Type B pancreatic cell (in vitro differentiated cells): ENCODE data around the gene NR1I2. TPM values are rescaled to one million over a fixed set of nuclear protein-coding genes. Genes with fewer than 3 reads are reported as not detected.
A peak's percentile ranks its signal among the peaks of the same experiment; 100 is the strongest.

Source experiments
- DNase-seq: peaks from one replicate; pipeline ENCODE4 v3.0.0; 2021; ENCODE audit warnings: mixed read lengths; ENCODE audit not compliant: unreplicated experiment; ENCODE audit errors: extremely low spot score
- H3K27ac Mint-ChIP-seq: 2 replicates; pipeline ENCODE4 v1.8.0; 2021; ENCODE audit warnings: mild to moderate bottlenecking, mixed read lengths
- H3K27me3 Mint-ChIP-seq: 2 replicates; pipeline ENCODE4 v1.8.0; 2021; ENCODE audit warnings: mixed read lengths
- H3K36me3 Mint-ChIP-seq: 2 replicates; pipeline ENCODE4 v1.8.0; 2021; ENCODE audit warnings: mixed read lengths
- H3K4me1 Mint-ChIP-seq: one replicate; pipeline ENCODE4 v1.8.0; 2021; ENCODE audit warnings: mixed read lengths; ENCODE audit not compliant: unreplicated experiment
- H3K4me3 Mint-ChIP-seq: 2 replicates; pipeline ENCODE4 v1.8.0; 2021; ENCODE audit warnings: mild to moderate bottlenecking, mixed read lengths
- H3K9me3 Mint-ChIP-seq: 2 replicates; pipeline ENCODE4 v1.8.0; 2021; ENCODE audit warnings: mixed read lengths
- long read RNA-seq: library from polyadenylated mRNA; unstranded; transcript quantifications from one replicate; pipeline ENCODE4 v2.0.0, GENCODE V29; 2020
- total RNA-seq: library from RNA; stranded (reverse); gene quantifications from 2 replicates; pipeline ENCODE4 v1.2.1, GENCODE V29; 2021; ENCODE audit warnings: low replicate concordance
- TF ChIP-seq, protein P1 (sequence below): fragments of 200-600 bp; sonication (generic); conservative IDR thresholded peaks from 2 replicates; pipeline ENCODE4 v1.5.0; 2021; ENCODE audit warnings: antibody characterized with exemption, mild to moderate bottlenecking

Gene NR1I2
- total RNA-seq = 0.65 and 1.4 TPM in 2 replicates
- long read RNA-seq, full-length matches to known transcripts = 4 of 4 reads
- long read RNA-seq, partial matches to known transcripts = 0 of 4 reads
- long read RNA-seq, other reads (novel, unspliced or antisense) = 0 of 4 reads

DNA sequence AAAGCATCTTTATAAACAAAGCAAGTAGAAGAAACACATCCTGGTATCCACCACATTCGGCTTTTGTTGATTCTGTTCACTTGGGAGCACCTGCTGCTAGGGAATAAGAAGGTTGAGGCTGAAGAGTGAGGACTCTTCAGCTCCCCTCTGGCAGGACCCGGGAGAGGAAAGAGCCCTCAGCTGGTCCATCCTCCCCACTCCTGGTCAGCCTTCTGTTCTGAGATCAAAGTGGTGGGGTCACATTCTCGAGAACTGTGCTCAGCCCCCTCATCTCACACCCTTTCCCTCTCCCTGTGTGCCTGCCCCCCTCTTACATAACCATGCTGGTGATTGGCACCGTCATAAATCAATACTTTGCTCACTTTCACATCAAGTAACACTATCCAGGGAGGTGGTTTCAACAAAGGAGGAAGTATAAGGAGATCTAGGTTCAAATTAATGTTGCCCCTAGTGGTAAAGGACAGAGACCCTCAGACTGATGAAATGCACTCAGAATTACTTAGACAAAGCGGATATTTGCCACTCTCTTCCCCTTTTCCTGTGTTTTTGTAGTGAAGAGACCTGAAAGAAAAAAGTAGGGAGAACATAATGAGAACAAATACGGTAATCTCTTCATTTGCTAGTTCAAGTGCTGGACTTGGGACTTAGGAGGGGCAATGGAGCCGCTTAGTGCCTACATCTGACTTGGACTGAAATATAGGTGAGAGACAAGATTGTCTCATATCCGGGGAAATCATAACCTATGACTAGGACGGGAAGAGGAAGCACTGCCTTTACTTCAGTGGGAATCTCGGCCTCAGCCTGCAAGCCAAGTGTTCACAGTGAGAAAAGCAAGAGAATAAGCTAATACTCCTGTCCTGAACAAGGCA lies at the start of gene NR1I2:
NR1I2 (plus strand) TSS at position 772 of the 869 bp plus-strand sequence.
- H3K9me3 Mint-ChIP-seq = peaks cover under 1% of the 10 kb centered on the region
- H3K4me3 Mint-ChIP-seq = no peak within 1 kb of the TSS
- no peaks in the 10 kb centered on the region for H3K36me3 Mint-ChIP-seq
- H3K27ac Mint-ChIP-seq = no peak within 1 kb of the TSS
- TF ChIP-seq, protein P1, sequence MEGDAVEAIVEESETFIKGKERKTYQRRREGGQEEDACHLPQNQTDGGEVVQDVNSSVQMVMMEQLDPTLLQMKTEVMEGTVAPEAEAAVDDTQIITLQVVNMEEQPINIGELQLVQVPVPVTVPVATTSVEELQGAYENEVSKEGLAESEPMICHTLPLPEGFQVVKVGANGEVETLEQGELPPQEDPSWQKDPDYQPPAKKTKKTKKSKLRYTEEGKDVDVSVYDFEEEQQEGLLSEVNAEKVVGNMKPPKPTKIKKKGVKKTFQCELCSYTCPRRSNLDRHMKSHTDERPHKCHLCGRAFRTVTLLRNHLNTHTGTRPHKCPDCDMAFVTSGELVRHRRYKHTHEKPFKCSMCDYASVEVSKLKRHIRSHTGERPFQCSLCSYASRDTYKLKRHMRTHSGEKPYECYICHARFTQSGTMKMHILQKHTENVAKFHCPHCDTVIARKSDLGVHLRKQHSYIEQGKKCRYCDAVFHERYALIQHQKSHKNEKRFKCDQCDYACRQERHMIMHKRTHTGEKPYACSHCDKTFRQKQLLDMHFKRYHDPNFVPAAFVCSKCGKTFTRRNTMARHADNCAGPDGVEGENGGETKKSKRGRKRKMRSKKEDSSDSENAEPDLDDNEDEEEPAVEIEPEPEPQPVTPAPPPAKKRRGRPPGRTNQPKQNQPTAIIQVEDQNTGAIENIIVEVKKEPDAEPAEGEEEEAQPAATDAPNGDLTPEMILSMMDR = peak; percentile 35
- peaks cover 7% of the 10 kb centered on the region for H3K4me1 Mint-ChIP-seq
- DNase-seq = no peak
- H3K27me3 Mint-ChIP-seq = no peaks in the 10 kb centered on the region

DNA sequence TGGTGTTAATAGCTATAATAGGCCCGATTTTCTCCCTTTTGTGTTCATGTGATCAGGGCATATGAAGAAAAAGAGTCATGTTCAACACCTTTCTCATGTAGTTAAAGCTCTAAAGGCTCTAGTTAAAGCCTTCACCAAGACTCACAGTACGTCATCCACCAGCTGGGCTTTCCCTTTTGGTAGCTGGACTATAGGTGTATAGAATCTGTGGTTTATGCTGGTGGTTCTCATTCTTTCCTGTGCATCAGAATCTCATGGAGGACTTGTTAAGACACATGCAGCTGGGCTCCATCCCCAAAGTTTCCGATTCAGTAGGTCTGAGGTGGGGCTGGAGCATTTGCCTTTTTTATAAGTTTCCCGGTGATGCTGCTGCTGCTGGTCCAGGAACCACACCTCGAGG lies 48.1 kb upstream of the NR1I2 start:
- Mint-ChIP-seq H3K9me3 (no peaks in the 10 kb centered on the region), H3K27ac (no peak overlapping the region), H3K36me3 (no peaks in the 10 kb centered on the region), H3K4me3 (no peak overlapping the region), H3K4me1 (no peaks in the 10 kb centered on the region), H3K27me3 (no peaks in the 10 kb centered on the region)
- TF ChIP-seq, protein P1 = no peak
- DNase-seq = no peak

DNA sequence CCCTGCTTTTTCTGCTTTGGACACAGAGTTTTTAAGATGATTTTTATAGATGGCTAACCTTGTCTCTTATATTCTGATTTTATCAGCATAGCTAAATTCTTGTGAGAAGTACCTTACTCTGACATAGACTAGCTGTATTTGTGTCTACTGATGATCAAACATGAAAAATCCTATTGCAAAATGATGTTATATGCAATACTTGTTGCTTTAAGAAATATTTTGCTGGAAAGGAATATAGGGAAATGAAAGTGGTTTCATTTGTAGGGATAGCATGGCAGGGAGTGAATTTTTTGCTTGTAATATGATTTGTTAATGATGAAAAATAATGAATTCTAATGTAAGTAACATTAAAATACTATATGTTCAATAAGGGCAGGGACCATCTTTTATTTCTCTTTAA lies 43.2 kb upstream of the NR1I2 start:
- no peaks in the 10 kb centered on the region for H3K4me1 Mint-ChIP-seq
- no peaks in the 10 kb centered on the region for H3K27me3 Mint-ChIP-seq
- H3K4me3 Mint-ChIP-seq = no peak overlapping the region
- TF ChIP-seq, protein P1 = no peak
- no peak for DNase-seq
- no peaks in the 10 kb centered on the region for H3K36me3 Mint-ChIP-seq
- no peaks in the 10 kb centered on the region for H3K9me3 Mint-ChIP-seq
- no peak overlapping the region for H3K27ac Mint-ChIP-seq

DNA sequence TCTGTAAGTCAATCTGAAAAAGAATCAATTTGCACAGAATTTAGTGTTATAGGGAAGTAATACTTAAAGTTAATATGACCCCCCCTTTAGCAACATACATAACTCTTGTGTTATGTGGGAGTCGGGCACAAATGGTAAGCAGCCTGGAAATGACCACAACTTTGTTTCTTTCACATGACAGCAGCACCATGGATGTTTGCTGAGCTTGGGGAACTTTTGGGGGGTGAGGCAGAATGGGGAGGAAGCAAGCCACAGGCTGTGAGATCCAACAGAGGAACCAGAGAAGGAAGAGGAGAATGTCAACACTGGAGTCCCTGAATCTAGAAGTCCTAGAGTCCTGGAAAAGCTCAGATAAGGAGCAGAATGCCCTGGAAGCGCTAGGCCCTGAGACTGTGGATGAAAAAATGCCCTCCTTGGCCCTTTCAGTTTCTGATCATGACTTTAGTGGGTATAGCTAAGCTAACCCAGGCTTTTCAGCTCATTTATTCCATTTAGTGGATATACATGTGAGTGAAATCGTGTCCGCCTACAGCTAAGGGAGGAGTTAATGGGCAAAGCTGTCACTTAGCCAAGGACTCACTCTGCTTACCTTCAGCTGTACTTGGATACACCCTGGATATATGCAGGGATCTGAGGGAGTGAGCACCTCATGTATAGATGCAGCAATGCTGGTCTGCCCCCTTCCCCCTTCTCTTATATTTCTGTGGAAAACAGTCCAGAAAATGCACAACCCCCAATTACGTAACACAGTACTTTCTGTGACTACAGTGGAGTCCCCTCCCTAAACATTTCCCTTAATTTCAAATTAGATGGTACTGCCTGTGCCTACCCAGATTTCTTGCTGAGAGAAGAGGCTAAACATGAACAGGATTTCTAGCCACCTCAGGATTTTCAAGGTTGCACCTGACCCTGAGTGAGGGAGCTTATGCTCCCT lies 40.0 kb upstream of the NR1I2 start:
- Mint-ChIP-seq H3K4me3 (no peak overlapping the region), H3K27me3 (no peaks in the 10 kb centered on the region), H3K27ac (no peak overlapping the region), H3K4me1 (no peaks in the 10 kb centered on the region), H3K36me3 (no peaks in the 10 kb centered on the region), H3K9me3 (no peaks in the 10 kb centered on the region)
- TF ChIP-seq, protein P1 = no peak
- DNase-seq = no peak

DNA sequence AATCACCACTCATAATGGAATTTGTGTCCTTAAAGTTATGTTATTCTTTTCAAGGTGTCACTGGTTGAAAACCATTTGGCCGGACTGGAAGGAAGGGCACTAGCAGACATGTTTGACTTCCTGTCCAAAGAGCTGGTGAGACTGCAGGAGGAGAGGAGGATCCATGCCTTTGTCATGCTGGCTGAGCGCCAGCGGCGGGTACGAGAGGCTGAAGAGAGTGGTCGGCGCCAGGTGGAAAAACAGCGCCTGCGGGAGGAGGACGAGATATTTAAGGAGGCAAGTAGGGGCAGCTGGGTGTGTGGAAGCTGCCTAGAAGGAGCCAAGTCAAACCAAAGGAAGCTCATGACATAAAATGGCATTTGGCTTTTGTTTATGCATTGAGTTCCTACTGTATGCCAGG lies 38.0 kb upstream of the NR1I2 start:
- Mint-ChIP-seq H3K4me1 (no peaks in the 10 kb centered on the region), H3K36me3 (no peaks in the 10 kb centered on the region), H3K27me3 (no peaks in the 10 kb centered on the region), H3K4me3 (no peak overlapping the region), H3K27ac (no peak overlapping the region), H3K9me3 (no peaks in the 10 kb centered on the region)
- TF ChIP-seq, protein P1 = no peak
- DNase-seq = no peak
